HEK293T (cell line): ENCODE measurements around the gene DHRS1.

ENCODE experiments used
- CTCF ChIA-PET: fragments of 350-600 bp; formaldehyde crosslinking; extraction: SDS; loops from one replicate; lab custom pipeline; 2021; ENCODE audit warnings: antibody characterized with exemption, inconsistent platforms; lab: Yijun Ruan, JAX
- POLR2A ChIA-PET: fragments of 350-600 bp; formaldehyde crosslinking; extraction: SDS; loops from one replicate; lab custom pipeline; 2020; ENCODE audit warnings: antibody characterized with exemption, inconsistent platforms; lab: Yijun Ruan, JAX
- DNase-seq: peaks from one replicate; pipeline ENCODE4 v3.0.0; 2012; ENCODE audit warnings: mixed read lengths; ENCODE audit errors: extremely low spot score
- ARNT ChIP-seq: fragments of 450-650 bp; IDR thresholded peaks from 2 replicates; pipeline ENCODE4 v1.6.1; 2017; ENCODE audit warnings: mild to moderate bottlenecking
- BHLHE40 ChIP-seq: fragments of 450-650 bp; IDR thresholded peaks from 2 replicates; pipeline ENCODE4 v1.6.1; 2016; ENCODE audit warnings: mild to moderate bottlenecking, moderate library complexity, borderline replicate concordance
- CTBP1 ChIP-seq: fragments of 450-650 bp; IDR thresholded peaks from 2 replicates; pipeline ENCODE4 v1.6.1; 2016; ENCODE audit warnings: borderline replicate concordance
- ELF4 ChIP-seq: fragments of 450-650 bp; IDR thresholded peaks from 2 replicates; pipeline ENCODE4 v1.6.1; 2017; ENCODE audit warnings: antibody characterized with exemption
- FOXA1 ChIP-seq: fragments of 450-650 bp; IDR thresholded peaks from 2 replicates; pipeline ENCODE4 v1.6.1; 2016; ENCODE audit warnings: mild to moderate bottlenecking
- FOXK2 ChIP-seq: fragments of 450-650 bp; IDR thresholded peaks from 2 replicates; pipeline ENCODE4 v1.6.1; 2016; ENCODE audit warnings: mild to moderate bottlenecking
- FOXM1 ChIP-seq: fragments of 450-650 bp; IDR thresholded peaks from 2 replicates; pipeline ENCODE4 v1.6.1; 2017; ENCODE audit warnings: mild to moderate bottlenecking, borderline replicate concordance
- HDGF ChIP-seq: fragments of 450-650 bp; IDR thresholded peaks from 2 replicates; pipeline ENCODE4 v1.6.1; 2017; ENCODE audit warnings: antibody characterized with exemption, borderline replicate concordance
- L3MBTL2 ChIP-seq: fragments of 450-650 bp; conservative IDR thresholded peaks from 2 replicates; pipeline ENCODE4 v1.6.1; 2016; ENCODE audit warnings: mild to moderate bottlenecking
- LEF1 ChIP-seq: fragments of 450-650 bp; IDR thresholded peaks from 2 replicates; pipeline ENCODE4 v1.6.1; 2017; ENCODE audit warnings: mild to moderate bottlenecking, borderline replicate concordance
- NFRKB ChIP-seq: fragments of 450-650 bp; IDR thresholded peaks from 2 replicates; pipeline ENCODE4 v1.6.1; 2016; ENCODE audit warnings: mild to moderate bottlenecking, moderate library complexity
- SP1 ChIP-seq: fragments of 450-650 bp; IDR thresholded peaks from 2 replicates; pipeline ENCODE4 v1.6.1; 2017
- SUZ12 ChIP-seq: fragments of 450-650 bp; IDR thresholded peaks from 2 replicates; pipeline ENCODE4 v1.6.1; 2016; ENCODE audit warnings: mild to moderate bottlenecking
- TARDBP ChIP-seq: fragments of 450-650 bp; IDR thresholded peaks from 2 replicates; pipeline ENCODE4 v1.6.1; 2016
- ZNF384 ChIP-seq: fragments of 450-650 bp; IDR thresholded peaks from 2 replicates; pipeline ENCODE4 v1.6.1; 2016
- TF ChIP-seq, protein P1 (sequence below): fragments of 450-650 bp; IDR thresholded peaks from 2 replicates; pipeline ENCODE4 v1.6.1; 2016

Gene DHRS1

DNA sequence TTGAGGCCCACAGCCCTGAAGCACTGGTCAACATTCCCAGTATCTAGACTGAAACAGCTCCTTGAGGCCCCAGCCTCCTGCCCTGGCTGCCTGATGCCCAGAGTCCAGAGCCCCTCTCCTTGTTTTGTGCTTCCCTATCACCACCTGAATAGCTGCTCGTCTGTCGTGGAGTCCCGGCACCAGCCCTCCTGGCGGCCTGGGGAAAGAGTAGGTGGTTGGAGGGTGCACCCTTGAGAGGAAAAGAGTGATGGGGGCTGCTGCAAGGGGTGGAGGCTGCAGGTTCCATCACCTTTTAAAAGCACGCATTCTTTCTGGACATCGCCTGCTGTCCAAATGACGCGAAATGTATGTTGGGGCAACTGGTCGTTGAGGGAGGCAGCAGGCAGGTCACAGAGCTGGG lies 31.4 kb downstream of the DHRS1 start:
- CTCF ChIA-PET = no interaction called here
- DNase-seq = no peak
- TF ChIP-seq FOXM1 (no peak), CTBP1 (no peak), ARNT (no peak), LEF1 (no peak), TARDBP (no peak), ZNF384 (no peak), FOXA1 (no peak), BHLHE40 (no peak), SUZ12 (no peak), ELF4 (no peak), FOXK2 (no peak)
- POLR2A ChIA-PET = interaction anchor here (0.9 to 2.0 kb wide), 3 partner anchors 21 to 31 kb away, joined by 3 to 7 read pairs (median 3); partner anchors contain the start of gene TINF2

GRCh38 chr14:24267516-24267915 lies 32.1 kb downstream of the DHRS1 start:
- ChIA-PET CTCF (interaction anchor here (0.7 kb wide), 1 partner anchor 41 kb away, joined by 3 read pairs; no protein-coding TSS in a partner anchor), POLR2A (interaction anchor here (1.3 to 2.0 kb wide), 2 partner anchors 20 to 25 kb away, joined by 3 to 7 read pairs; partner anchors contain the start of gene TINF2)
- DNase-seq = no peak
- TF ChIP-seq ZNF384 = no peak
- no peak for TF ChIP-seq FOXK2
- TF ChIP-seq NFRKB = no peak
- no peak for TF ChIP-seq HDGF
- no peak for TF ChIP-seq FOXM1
- no peak for TF ChIP-seq FOXA1
- no peak for TF ChIP-seq ARNT
- no peak for TF ChIP-seq LEF1
- no peak for TF ChIP-seq ELF4
- TF ChIP-seq CTBP1 = no peak
- no peak for TF ChIP-seq SP1
- TF ChIP-seq L3MBTL2 = no peak
- TF ChIP-seq, protein P1, sequence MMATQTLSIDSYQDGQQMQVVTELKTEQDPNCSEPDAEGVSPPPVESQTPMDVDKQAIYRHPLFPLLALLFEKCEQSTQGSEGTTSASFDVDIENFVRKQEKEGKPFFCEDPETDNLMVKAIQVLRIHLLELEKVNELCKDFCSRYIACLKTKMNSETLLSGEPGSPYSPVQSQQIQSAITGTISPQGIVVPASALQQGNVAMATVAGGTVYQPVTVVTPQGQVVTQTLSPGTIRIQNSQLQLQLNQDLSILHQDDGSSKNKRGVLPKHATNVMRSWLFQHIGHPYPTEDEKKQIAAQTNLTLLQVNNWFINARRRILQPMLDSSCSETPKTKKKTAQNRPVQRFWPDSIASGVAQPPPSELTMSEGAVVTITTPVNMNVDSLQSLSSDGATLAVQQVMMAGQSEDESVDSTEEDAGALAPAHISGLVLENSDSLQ = no peak
- no peak for TF ChIP-seq TARDBP
- no peak for TF ChIP-seq SUZ12

DNA sequence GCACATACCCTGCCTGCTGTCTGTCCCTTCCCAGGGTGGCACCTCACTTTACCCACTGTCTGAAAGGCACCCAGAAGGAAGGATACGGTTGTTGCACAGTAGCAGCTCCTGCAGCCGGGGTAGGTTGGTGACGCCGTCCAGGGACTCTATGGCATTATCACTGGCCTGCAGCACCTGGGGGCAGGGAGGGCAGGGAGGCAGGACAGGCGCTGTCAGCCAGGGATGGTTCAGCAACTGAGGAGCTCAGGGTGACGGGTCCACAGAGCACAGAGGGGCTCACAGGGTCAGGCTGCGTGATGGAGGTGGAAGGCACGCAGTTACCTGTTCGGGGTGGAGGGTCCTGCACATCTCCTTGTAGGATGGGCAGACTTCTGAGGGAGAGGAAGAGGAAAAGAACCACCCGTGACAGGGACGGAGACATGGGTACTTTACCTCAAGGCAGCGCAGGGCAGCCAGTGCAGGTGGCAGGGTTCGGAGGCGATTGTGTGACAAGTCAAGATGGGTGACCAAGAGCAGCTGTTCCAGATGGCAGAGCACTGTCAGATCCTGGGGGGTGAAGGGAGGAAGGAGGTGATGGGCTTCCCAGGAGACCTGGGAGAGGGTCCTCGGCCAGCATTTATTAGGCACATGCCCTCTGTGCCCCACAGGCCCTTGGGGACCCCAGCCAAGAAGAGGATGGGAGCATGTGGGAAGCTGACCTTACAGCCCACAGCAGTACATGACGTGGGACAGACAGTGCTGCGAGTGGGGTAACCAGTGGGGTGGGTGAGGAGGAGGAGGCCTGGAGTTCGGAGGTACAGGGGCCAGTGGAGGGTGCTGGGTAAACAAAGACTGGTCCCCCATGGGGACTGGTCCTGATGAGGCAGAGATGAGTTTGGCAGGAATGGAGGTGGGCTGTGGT lies 33.0 kb downstream of the DHRS1 start:
- DNase-seq = no peak
- ChIA-PET POLR2A (interaction anchor here (1.3 kb wide), 1 partner anchor 19 kb away, joined by 3 read pairs; no protein-coding TSS in a partner anchor), CTCF (no interaction called here)
- TF ChIP-seq CTBP1 = no peak
- TF ChIP-seq TARDBP = no peak
- no peak for TF ChIP-seq FOXA1
- no peak for TF ChIP-seq FOXM1
- TF ChIP-seq LEF1 = no peak
- TF ChIP-seq HDGF = no peak
- TF ChIP-seq SUZ12 = no peak
- no peak for TF ChIP-seq NFRKB
- TF ChIP-seq BHLHE40 = no peak
- TF ChIP-seq ZNF384 = no peak
- TF ChIP-seq L3MBTL2 = no peak
- TF ChIP-seq SP1 = no peak
- TF ChIP-seq ELF4 = no peak
- TF ChIP-seq ARNT = no peak
- TF ChIP-seq FOXK2 = no peak
- TF ChIP-seq, protein P1 = no peak

DNA sequence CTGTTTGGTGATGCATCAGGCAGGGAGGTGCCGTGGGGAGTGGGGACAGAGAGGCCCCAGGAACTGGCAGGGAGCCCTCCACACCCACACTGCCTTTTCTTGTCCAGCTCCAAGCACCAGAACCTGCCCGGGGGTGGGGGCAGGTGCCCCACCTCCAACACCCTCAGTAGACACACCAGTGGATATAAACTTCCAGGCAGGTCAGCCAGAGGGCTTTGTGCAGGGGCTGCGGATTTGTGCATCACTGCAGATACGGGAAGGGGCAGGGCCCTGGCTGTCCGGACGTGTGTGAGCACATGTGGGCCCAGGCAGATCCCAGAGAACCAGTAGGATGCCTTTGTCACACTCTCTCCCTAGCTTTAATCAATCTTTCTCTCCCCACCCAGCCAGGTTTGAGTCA lies 35.3 kb downstream of the DHRS1 start:
- no peak for TF ChIP-seq NFRKB
- no peak for DNase-seq
- POLR2A ChIA-PET = interaction anchor here (1.2 kb wide), 1 partner anchor 22 kb away, joined by 5 read pairs; the partner anchor contains the start of gene TINF2
- CTCF ChIA-PET = no interaction called here

- no peak for TF ChIP-seq ELF4
- TF ChIP-seq BHLHE40 = no peak
- TF ChIP-seq L3MBTL2 = no peak
- no peak for TF ChIP-seq SP1
- no peak for TF ChIP-seq SUZ12
- TF ChIP-seq LEF1 = no peak
- TF ChIP-seq HDGF = no peak
- TF ChIP-seq FOXK2 = no peak
- no peak for TF ChIP-seq FOXA1
- ChIA-PET POLR2A (interaction anchor here (1.2 kb wide), 1 partner anchor 21 kb away, joined by 5 read pairs; the partner anchor contains the start of gene TINF2), CTCF (no interaction called here)
- DNase-seq = no peak
These were observed 35.7 kb downstream of the DHRS1 start for GRCh38 chr14:24263848-24264247.

GRCh38 chr14:24262821-24263733 lies 36.5 kb downstream of the DHRS1 start, which contains the start of gene TGM1:
Gene TGM1 (minus strand): TSS chr14:24263177. CDS start chr14:24262352, 825 bp downstream.
- ChIA-PET CTCF (interaction anchor here (1.5 kb wide), 1 partner anchor 8 kb away, joined by 6 read pairs; no protein-coding TSS in a partner anchor), POLR2A (interaction anchor here (1.8 to 4.2 kb wide), 2 partner anchors 8 to 21 kb away, joined by 6 to 30 read pairs; partner anchors contain the start of genes RABGGTA and TINF2)
- no peak for DNase-seq
- TF ChIP-seq CTBP1 = no peak
